ENCODE results near the gene SLC1A2.

GRCh38 chr11:35425603-35426212 lies 6.3 kb upstream of the SLC1A2 start:
- TF ChIP-seq, protein P1, sequence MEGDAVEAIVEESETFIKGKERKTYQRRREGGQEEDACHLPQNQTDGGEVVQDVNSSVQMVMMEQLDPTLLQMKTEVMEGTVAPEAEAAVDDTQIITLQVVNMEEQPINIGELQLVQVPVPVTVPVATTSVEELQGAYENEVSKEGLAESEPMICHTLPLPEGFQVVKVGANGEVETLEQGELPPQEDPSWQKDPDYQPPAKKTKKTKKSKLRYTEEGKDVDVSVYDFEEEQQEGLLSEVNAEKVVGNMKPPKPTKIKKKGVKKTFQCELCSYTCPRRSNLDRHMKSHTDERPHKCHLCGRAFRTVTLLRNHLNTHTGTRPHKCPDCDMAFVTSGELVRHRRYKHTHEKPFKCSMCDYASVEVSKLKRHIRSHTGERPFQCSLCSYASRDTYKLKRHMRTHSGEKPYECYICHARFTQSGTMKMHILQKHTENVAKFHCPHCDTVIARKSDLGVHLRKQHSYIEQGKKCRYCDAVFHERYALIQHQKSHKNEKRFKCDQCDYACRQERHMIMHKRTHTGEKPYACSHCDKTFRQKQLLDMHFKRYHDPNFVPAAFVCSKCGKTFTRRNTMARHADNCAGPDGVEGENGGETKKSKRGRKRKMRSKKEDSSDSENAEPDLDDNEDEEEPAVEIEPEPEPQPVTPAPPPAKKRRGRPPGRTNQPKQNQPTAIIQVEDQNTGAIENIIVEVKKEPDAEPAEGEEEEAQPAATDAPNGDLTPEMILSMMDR (IDR thresholded peaks at IDR 0.05; ENCODE audit: insufficient read depth, low read length) = no peak
- no peak for TF ChIP-seq GABPA (IDR thresholded peaks at IDR 0.05; ENCODE audit: low read depth)
- no peak for TF ChIP-seq POLR2AphosphoS5 (IDR thresholded peaks at IDR 0.05; ENCODE audit: low read depth)
- no peak for TF ChIP-seq REST (IDR thresholded peaks at IDR 0.05; ENCODE audit: insufficient replicate concordance, low read depth)
